Fibroblast of pulmonary artery (primary cell): Measurements from ENCODE around the gene MMP24OS.

ENCODE experiments used
- DNase-seq: peaks from one replicate; pipeline ENCODE4 v3.0.0-alpha.2; 2010; ENCODE audit warnings: low read depth
- H3K4me3 ChIP-seq: replicated peaks from 2 replicates; pipeline ENCODE4 v1.5.1; 2011; ENCODE audit warnings: low read depth, mild to moderate bottlenecking, control low read depth, low read length, moderate library complexity
- TF ChIP-seq, protein P1 (sequence below): IDR thresholded peaks from 2 replicates; pipeline ENCODE4 v1.5.1; 2011; ENCODE audit warnings: mild to moderate bottlenecking, control low read depth, low read length, inconsistent platforms; ENCODE audit errors: missing control alignments

The MMP24OS gene

GRCh38 chr20:35299780-35300179 lies 21.9 kb upstream of the MMP24OS start:
- H3K4me3 ChIP-seq = no peak overlapping the region
- TF ChIP-seq, protein P1, sequence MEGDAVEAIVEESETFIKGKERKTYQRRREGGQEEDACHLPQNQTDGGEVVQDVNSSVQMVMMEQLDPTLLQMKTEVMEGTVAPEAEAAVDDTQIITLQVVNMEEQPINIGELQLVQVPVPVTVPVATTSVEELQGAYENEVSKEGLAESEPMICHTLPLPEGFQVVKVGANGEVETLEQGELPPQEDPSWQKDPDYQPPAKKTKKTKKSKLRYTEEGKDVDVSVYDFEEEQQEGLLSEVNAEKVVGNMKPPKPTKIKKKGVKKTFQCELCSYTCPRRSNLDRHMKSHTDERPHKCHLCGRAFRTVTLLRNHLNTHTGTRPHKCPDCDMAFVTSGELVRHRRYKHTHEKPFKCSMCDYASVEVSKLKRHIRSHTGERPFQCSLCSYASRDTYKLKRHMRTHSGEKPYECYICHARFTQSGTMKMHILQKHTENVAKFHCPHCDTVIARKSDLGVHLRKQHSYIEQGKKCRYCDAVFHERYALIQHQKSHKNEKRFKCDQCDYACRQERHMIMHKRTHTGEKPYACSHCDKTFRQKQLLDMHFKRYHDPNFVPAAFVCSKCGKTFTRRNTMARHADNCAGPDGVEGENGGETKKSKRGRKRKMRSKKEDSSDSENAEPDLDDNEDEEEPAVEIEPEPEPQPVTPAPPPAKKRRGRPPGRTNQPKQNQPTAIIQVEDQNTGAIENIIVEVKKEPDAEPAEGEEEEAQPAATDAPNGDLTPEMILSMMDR = no peak
- no peak for DNase-seq

GRCh38 chr20:35298264-35298663 lies 20.3 kb upstream of the MMP24OS start:
- TF ChIP-seq, protein P1 = no peak
- no peak overlapping the region for H3K4me3 ChIP-seq
- DNase-seq = no peak

GRCh38 chr20:35297740-35298139 lies 19.8 kb upstream of the MMP24OS start:
- no peak overlapping the region for H3K4me3 ChIP-seq
- TF ChIP-seq, protein P1 = no peak
- DNase-seq = no peak

DNA sequence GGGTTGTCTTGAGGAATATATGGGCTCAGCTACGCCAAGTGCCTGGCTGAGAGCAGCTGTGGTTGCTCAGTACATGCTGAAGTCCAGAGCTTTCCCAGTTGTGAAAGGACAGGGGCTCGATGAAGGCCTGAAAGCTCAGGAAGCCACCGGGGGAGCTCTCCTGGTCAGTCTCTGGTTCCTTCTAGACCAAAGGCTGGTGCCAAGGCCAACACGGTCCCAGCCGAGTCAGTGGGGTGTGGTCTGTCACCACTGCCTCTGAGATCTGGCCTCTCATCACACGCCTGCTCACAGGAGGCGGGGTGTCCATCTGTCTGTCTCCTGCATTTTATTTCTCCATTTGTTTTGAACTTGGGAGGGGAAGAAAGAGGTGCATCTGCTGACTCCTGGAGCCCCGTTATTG lies 19.2 kb upstream of the MMP24OS start:
- no peak overlapping the region for H3K4me3 ChIP-seq
- TF ChIP-seq, protein P1 = no peak
- no peak for DNase-seq

GRCh38 chr20:35296101-35296554 lies 18.2 kb upstream of the MMP24OS start:
- H3K4me3 ChIP-seq = no peak overlapping the region
- no peak for DNase-seq
- TF ChIP-seq, protein P1 = no peak

DNA sequence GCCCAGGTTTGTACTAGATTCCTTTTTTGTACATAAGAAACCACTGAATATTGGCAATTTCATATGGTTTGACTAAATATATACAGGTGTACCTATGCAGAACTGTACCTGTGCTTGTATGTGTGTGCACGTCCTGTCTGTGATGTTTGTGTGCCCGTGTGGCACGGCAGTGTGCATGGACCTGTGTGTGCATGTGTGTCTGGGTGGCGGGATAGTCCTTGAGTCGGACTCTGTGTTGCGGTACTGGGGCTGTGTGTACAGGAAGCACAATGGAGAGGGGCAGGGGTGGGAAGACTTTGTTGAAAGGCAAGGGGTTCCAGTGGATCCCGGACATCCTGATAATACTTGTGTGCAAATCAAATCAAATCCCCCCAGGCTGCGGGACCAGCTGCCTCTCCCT lies 17.8 kb upstream of the MMP24OS start:
- DNase-seq = no peak
- no peak overlapping the region for H3K4me3 ChIP-seq
- TF ChIP-seq, protein P1 = no peak

- H3K4me3 ChIP-seq = no peak overlapping the region
Observed at GRCh38 chr20:35295058-35295457, 17.1 kb upstream of the MMP24OS start.

More at GRCh38 chr20:35295058-35295457, 17.1 kb upstream of the MMP24OS start:
- TF ChIP-seq, protein P1 = no peak
- no peak for DNase-seq
